ENCODE results near the gene SLC37A3. TPM values are rescaled to one million over a fixed set of nuclear protein-coding genes. Genes with fewer than 3 reads are reported as not detected.

SLC37A3 gene
- total and polyA plus RNA-seq, 2 of the 13 experiments (the other 11 are each of a cell fraction or from before 2014, with no cell fraction given), result 21.3 to 27.9 TPM

DNA sequence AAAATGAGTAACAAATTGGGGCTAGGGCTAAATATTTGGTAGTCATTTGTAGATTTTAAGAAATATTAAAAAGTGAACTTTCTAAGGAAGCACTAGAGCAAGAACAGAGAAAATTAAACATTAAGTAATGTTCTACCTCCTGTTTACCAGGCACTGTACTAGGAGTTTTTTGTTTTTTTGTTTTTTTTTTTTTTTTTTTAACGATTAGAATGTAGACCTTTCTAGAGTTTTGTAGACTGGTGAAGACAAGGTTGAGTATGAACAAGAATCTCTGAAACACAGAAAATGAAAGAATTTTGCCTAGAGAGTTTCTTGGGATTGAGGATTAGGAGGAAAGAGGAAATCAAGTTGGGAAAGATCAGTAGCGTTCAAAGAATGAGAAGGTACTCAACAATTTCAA lies 73.6 kb downstream of the SLC37A3 start:
- H4K20me1 ChIP-seq (ENCODE audit: insufficient read depth, low read length), result no peaks in the 10 kb centered on the region
- TF ChIP-seq RARG (CRISPR knock-in tag; IDR thresholded peaks at IDR 0.05; ENCODE audit: low read depth) (no peak), RERE (CRISPR knock-in tag; IDR thresholded peaks at IDR 0.05; ENCODE audit: low read depth) (no peak)
- TF ChIP-seq, protein P1, sequence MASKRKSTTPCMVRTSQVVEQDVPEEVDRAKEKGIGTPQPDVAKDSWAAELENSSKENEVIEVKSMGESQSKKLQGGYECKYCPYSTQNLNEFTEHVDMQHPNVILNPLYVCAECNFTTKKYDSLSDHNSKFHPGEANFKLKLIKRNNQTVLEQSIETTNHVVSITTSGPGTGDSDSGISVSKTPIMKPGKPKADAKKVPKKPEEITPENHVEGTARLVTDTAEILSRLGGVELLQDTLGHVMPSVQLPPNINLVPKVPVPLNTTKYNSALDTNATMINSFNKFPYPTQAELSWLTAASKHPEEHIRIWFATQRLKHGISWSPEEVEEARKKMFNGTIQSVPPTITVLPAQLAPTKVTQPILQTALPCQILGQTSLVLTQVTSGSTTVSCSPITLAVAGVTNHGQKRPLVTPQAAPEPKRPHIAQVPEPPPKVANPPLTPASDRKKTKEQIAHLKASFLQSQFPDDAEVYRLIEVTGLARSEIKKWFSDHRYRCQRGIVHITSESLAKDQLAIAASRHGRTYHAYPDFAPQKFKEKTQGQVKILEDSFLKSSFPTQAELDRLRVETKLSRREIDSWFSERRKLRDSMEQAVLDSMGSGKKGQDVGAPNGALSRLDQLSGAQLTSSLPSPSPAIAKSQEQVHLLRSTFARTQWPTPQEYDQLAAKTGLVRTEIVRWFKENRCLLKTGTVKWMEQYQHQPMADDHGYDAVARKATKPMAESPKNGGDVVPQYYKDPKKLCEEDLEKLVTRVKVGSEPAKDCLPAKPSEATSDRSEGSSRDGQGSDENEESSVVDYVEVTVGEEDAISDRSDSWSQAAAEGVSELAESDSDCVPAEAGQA (IDR thresholded peaks at IDR 0.05; ENCODE audit: low read depth), result no peak
- TF ChIP-seq, protein P1 (CRISPR knock-in tag; IDR thresholded peaks at IDR 0.05; ENCODE audit: borderline replicate concordance), result no peak
- TF ChIP-seq, protein P2, sequence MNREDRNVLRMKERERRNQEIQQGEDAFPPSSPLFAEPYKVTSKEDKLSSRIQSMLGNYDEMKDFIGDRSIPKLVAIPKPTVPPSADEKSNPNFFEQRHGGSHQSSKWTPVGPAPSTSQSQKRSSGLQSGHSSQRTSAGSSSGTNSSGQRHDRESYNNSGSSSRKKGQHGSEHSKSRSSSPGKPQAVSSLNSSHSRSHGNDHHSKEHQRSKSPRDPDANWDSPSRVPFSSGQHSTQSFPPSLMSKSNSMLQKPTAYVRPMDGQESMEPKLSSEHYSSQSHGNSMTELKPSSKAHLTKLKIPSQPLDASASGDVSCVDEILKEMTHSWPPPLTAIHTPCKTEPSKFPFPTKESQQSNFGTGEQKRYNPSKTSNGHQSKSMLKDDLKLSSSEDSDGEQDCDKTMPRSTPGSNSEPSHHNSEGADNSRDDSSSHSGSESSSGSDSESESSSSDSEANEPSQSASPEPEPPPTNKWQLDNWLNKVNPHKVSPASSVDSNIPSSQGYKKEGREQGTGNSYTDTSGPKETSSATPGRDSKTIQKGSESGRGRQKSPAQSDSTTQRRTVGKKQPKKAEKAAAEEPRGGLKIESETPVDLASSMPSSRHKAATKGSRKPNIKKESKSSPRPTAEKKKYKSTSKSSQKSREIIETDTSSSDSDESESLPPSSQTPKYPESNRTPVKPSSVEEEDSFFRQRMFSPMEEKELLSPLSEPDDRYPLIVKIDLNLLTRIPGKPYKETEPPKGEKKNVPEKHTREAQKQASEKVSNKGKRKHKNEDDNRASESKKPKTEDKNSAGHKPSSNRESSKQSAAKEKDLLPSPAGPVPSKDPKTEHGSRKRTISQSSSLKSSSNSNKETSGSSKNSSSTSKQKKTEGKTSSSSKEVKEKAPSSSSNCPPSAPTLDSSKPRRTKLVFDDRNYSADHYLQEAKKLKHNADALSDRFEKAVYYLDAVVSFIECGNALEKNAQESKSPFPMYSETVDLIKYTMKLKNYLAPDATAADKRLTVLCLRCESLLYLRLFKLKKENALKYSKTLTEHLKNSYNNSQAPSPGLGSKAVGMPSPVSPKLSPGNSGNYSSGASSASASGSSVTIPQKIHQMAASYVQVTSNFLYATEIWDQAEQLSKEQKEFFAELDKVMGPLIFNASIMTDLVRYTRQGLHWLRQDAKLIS (CRISPR knock-in tag; IDR thresholded peaks at IDR 0.05), result no peak
- H3K4me1 ChIP-seq (ENCODE audit: insufficient read depth, low read length), result peaks cover 27% of the 10 kb centered on the region
- POLR2A ChIA-PET, result interaction anchor here (1.3 kb wide), 1 partner anchor 147 kb away, joined by 4 read pairs; no protein-coding TSS in a partner anchor
- H3K27ac ChIP-seq (ENCODE audit: extremely low read length, insufficient read depth, low read length), result no peak overlapping the region
- intact Hi-C loops (cut with micrococcal nuclease; ENCODE audit: unreplicated experiment), result loop anchor here (5.0 kb wide), 1 partner anchor 317 kb away; no protein-coding TSS in a partner anchor
- no peak overlapping the region for H3K9ac ChIP-seq (ENCODE audit: insufficient read depth, low read depth, low read length)
- H3K79me2 ChIP-seq (ENCODE audit: insufficient read depth, low read length), result no peaks in the 10 kb centered on the region
- 71% methylated on average over 2 of the region's 2 CpGs for WGBS (ENCODE audit: low lambda C conversion rate)
- ATAC-seq (no peak), DNase-seq (ENCODE audit: low spot score) (no peak), FAIRE-seq (no peak)
- H3K4me3 ChIP-seq (replicated peaks in 1 of 3; ENCODE audit: insufficient read depth in 1 of 3, low read depth in 2 of 3, low read length in 3 of 3), result no peak overlapping the region
- BruUV-seq (replicated peaks), result no TSS peak
- no peaks in the 10 kb centered on the region for H3K9me3 ChIP-seq (ENCODE audit: low read length)
- no peaks in the 10 kb centered on the region for H3K36me3 ChIP-seq (replicated peaks in 1 of 2; ENCODE audit: control insufficient read depth in 1 of 2, insufficient read depth in 2 of 2, low read length in 2 of 2)
- in situ Hi-C loops (cut with HindIII; ENCODE audit: extremely low pct_ligation_motif_present, low pct_unique_long_range_greater_than_20kb), result loop anchor here (10.0 to 25.0 kb wide), 2 partner anchors 160 to 237 kb away; no protein-coding TSS in a partner anchor
- H2AFZ ChIP-seq (ENCODE audit: low read length), result no peak overlapping the region
- no peaks in the 10 kb centered on the region for H3K27me3 ChIP-seq (ENCODE audit: control insufficient read depth in 1 of 2, insufficient read depth in 2 of 2, low read length in 2 of 2)
- no peak overlapping the region for H3K4me2 ChIP-seq (ENCODE audit: low read depth, low read length)
- CTCF ChIA-PET (ENCODE audit: low intra/inter-chr PET ratio, low total read pairs), result no interaction called here

Measured in HepG2 (cell line).